WTC11 (cell line): ENCODE results near the gene COG8. TPM values are rescaled to one million over a fixed set of nuclear protein-coding genes. Genes with fewer than 3 reads are reported as not detected.

ENCODE experiments used
- ATF2 ChIP-seq: sonication (generic); formaldehyde crosslinking; IDR thresholded peaks from 2 replicates; pipeline ENCODE4 v1.8.1; 2022; ENCODE audit warnings: low read depth, missing genetic modification reagents, borderline replicate concordance
- ESRRA ChIP-seq: sonication (generic); formaldehyde crosslinking; IDR thresholded peaks from 2 replicates; pipeline ENCODE4 v1.8.1; 2022; ENCODE audit warnings: mild to moderate bottlenecking, missing genetic modification reagents, borderline replicate concordance
- KAT7 ChIP-seq: sonication (generic); formaldehyde crosslinking; IDR thresholded peaks from 2 replicates; pipeline ENCODE4 v1.8.1; 2023; ENCODE audit warnings: missing genetic modification reagents, mild to moderate bottlenecking, borderline replicate concordance
- MYBL2 ChIP-seq: sonication (generic); formaldehyde crosslinking; IDR thresholded peaks from 2 replicates; pipeline ENCODE4 v1.8.1; 2023; ENCODE audit warnings: mild to moderate bottlenecking, moderate library complexity, missing genetic modification reagents
- NFATC4 ChIP-seq: fragments of 250-450 bp; sonication (Bioruptor Pico); IDR thresholded peaks from 2 replicates; pipeline ENCODE4 v1.9.0; 2021; ENCODE audit warnings: mild to moderate bottlenecking
- RELA ChIP-seq: sonication (generic); formaldehyde crosslinking; IDR thresholded peaks from 2 replicates; pipeline ENCODE4 v1.8.1; 2022; ENCODE audit warnings: missing genetic modification reagents, mild to moderate bottlenecking, borderline replicate concordance
- SOX15 ChIP-seq: fragments of 250-450 bp; sonication (Bioruptor Pico); IDR thresholded peaks from 2 replicates; pipeline ENCODE4 v1.9.0; 2021; ENCODE audit warnings: mild to moderate bottlenecking
- TCF7 ChIP-seq: sonication (generic); formaldehyde crosslinking; IDR thresholded peaks from 2 replicates; pipeline ENCODE4 v1.8.0; 2022; ENCODE audit warnings: mild to moderate bottlenecking, low read depth, missing genetic modification reagents, moderate library complexity
- ZNF317 ChIP-seq: sonication (generic); formaldehyde crosslinking; IDR thresholded peaks from 2 replicates; pipeline ENCODE4 v1.8.1; 2023; ENCODE audit warnings: low read depth, mild to moderate bottlenecking, moderate library complexity, missing genetic modification reagents, borderline replicate concordance
- ZNF416 ChIP-seq: fragments of 250-450 bp; sonication (Bioruptor Pico); IDR thresholded peaks from 2 replicates; pipeline ENCODE4 v1.9.0; 2021; ENCODE audit warnings: mild to moderate bottlenecking, inconsistent platforms
- ZNF532 ChIP-seq: fragments of 250-450 bp; sonication (Bioruptor Pico); IDR thresholded peaks from 2 replicates; pipeline ENCODE4 v1.9.0; 2021; ENCODE audit warnings: mild to moderate bottlenecking, borderline replicate concordance
- total RNA-seq: library from RNA; stranded (reverse); gene quantifications from 3 replicates; pipeline ENCODE4 v1.2.3, GENCODE V29; 2021
- TF ChIP-seq, protein P1 (sequence below): sonication (generic); formaldehyde crosslinking; IDR thresholded peaks from 2 replicates; pipeline ENCODE4 v1.8.1; 2022; ENCODE audit warnings: mild to moderate bottlenecking, moderate library complexity, missing genetic modification reagents
- TF ChIP-seq, protein P2 (sequence below): fragments of 250-450 bp; sonication (Bioruptor Pico); IDR thresholded peaks from 2 replicates; pipeline ENCODE4 v2.1.2; 2022; ENCODE audit warnings: mild to moderate bottlenecking, moderate library complexity
- TF ChIP-seq, protein P3 (sequence below): sonication (generic); formaldehyde crosslinking; IDR thresholded peaks from 2 replicates; pipeline ENCODE4 v1.8.1; 2023; ENCODE audit warnings: mild to moderate bottlenecking, missing genetic modification reagents
- TF ChIP-seq, protein P4 (sequence below): sonication (generic); formaldehyde crosslinking; conservative IDR thresholded peaks from 2 replicates; pipeline ENCODE4 v1.8.1; 2023; ENCODE audit warnings: mild to moderate bottlenecking, low read depth, missing genetic modification reagents, moderate library complexity
- TF ChIP-seq, protein P5 (sequence below): sonication (generic); formaldehyde crosslinking; conservative IDR thresholded peaks from 2 replicates; pipeline ENCODE4 v1.8.1; 2022; ENCODE audit warnings: mild to moderate bottlenecking, missing genetic modification reagents
- TF ChIP-seq, protein P6 (sequence below): sonication (generic); formaldehyde crosslinking; IDR thresholded peaks from 2 replicates; pipeline ENCODE4 v1.8.0; 2022; ENCODE audit warnings: missing genetic modification reagents

Gene COG8
- total RNA-seq, 1 experiment from 2014 or later, result 56.5 TPM

GRCh38 chr16:69310653-69311532 lies 28.5 kb downstream of the COG8 start, which contains the start of gene VPS4A (continued):
- TF ChIP-seq ZNF532 (CRISPR knock-in tag) (no peak), ATF2 (CRISPR knock-in tag) (no peak), MYBL2 (CRISPR knock-in tag) (no peak), SOX15 (CRISPR knock-in tag) (no peak), KAT7 (CRISPR knock-in tag) (peak; percentile 92; the same call in 1 of the 2 replicates), RELA (no peak; the same call in 1 of the 2 replicates), ESRRA (CRISPR knock-in tag) (peak; percentile 36; the same call in 1 of the 2 replicates), ZNF416 (CRISPR knock-in tag) (peak; percentile 33; the same call in 1 of the 2 replicates), NFATC4 (CRISPR knock-in tag) (no peak), TCF7 (CRISPR knock-in tag) (no peak), ZNF317 (CRISPR knock-in tag) (no peak)
- TF ChIP-seq, protein P1, sequence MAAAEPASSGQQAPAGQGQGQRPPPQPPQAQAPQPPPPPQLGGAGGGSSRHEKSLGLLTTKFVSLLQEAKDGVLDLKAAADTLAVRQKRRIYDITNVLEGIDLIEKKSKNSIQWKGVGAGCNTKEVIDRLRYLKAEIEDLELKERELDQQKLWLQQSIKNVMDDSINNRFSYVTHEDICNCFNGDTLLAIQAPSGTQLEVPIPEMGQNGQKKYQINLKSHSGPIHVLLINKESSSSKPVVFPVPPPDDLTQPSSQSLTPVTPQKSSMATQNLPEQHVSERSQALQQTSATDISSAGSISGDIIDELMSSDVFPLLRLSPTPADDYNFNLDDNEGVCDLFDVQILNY (CRISPR knock-in tag), result peak; percentile 85; the same call in 1 of the 2 replicates
- TF ChIP-seq, protein P2, sequence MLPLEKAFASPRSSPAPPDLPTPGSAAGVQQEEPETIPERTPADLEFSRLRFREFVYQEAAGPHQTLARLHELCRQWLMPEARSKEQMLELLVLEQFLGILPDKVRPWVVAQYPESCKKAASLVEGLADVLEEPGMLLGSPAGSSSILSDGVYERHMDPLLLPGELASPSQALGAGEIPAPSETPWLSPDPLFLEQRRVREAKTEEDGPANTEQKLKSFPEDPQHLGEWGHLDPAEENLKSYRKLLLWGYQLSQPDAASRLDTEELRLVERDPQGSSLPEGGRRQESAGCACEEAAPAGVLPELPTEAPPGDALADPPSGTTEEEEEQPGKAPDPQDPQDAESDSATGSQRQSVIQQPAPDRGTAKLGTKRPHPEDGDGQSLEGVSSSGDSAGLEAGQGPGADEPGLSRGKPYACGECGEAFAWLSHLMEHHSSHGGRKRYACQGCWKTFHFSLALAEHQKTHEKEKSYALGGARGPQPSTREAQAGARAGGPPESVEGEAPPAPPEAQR (CRISPR knock-in tag), result no peak
- TF ChIP-seq, protein P3, sequence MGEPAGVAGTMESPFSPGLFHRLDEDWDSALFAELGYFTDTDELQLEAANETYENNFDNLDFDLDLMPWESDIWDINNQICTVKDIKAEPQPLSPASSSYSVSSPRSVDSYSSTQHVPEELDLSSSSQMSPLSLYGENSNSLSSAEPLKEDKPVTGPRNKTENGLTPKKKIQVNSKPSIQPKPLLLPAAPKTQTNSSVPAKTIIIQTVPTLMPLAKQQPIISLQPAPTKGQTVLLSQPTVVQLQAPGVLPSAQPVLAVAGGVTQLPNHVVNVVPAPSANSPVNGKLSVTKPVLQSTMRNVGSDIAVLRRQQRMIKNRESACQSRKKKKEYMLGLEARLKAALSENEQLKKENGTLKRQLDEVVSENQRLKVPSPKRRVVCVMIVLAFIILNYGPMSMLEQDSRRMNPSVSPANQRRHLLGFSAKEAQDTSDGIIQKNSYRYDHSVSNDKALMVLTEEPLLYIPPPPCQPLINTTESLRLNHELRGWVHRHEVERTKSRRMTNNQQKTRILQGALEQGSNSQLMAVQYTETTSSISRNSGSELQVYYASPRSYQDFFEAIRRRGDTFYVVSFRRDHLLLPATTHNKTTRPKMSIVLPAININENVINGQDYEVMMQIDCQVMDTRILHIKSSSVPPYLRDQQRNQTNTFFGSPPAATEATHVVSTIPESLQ (CRISPR knock-in tag), result no peak
- TF ChIP-seq, protein P4, sequence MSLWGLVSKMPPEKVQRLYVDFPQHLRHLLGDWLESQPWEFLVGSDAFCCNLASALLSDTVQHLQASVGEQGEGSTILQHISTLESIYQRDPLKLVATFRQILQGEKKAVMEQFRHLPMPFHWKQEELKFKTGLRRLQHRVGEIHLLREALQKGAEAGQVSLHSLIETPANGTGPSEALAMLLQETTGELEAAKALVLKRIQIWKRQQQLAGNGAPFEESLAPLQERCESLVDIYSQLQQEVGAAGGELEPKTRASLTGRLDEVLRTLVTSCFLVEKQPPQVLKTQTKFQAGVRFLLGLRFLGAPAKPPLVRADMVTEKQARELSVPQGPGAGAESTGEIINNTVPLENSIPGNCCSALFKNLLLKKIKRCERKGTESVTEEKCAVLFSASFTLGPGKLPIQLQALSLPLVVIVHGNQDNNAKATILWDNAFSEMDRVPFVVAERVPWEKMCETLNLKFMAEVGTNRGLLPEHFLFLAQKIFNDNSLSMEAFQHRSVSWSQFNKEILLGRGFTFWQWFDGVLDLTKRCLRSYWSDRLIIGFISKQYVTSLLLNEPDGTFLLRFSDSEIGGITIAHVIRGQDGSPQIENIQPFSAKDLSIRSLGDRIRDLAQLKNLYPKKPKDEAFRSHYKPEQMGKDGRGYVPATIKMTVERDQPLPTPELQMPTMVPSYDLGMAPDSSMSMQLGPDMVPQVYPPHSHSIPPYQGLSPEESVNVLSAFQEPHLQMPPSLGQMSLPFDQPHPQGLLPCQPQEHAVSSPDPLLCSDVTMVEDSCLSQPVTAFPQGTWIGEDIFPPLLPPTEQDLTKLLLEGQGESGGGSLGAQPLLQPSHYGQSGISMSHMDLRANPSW, result no peak
- TF ChIP-seq, protein P5, sequence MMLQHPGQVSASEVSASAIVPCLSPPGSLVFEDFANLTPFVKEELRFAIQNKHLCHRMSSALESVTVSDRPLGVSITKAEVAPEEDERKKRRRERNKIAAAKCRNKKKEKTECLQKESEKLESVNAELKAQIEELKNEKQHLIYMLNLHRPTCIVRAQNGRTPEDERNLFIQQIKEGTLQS (CRISPR knock-in tag), result no peak
- TF ChIP-seq, protein P6, sequence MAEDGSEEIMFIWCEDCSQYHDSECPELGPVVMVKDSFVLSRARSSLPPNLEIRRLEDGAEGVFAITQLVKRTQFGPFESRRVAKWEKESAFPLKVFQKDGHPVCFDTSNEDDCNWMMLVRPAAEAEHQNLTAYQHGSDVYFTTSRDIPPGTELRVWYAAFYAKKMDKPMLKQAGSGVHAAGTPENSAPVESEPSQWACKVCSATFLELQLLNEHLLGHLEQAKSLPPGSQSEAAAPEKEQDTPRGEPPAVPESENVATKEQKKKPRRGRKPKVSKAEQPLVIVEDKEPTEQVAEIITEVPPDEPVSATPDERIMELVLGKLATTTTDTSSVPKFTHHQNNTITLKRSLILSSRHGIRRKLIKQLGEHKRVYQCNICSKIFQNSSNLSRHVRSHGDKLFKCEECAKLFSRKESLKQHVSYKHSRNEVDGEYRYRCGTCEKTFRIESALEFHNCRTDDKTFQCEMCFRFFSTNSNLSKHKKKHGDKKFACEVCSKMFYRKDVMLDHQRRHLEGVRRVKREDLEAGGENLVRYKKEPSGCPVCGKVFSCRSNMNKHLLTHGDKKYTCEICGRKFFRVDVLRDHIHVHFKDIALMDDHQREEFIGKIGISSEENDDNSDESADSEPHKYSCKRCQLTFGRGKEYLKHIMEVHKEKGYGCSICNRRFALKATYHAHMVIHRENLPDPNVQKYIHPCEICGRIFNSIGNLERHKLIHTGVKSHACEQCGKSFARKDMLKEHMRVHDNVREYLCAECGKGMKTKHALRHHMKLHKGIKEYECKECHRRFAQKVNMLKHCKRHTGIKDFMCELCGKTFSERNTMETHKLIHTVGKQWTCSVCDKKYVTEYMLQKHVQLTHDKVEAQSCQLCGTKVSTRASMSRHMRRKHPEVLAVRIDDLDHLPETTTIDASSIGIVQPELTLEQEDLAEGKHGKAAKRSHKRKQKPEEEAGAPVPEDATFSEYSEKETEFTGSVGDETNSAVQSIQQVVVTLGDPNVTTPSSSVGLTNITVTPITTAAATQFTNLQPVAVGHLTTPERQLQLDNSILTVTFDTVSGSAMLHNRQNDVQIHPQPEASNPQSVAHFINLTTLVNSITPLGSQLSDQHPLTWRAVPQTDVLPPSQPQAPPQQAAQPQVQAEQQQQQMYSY (CRISPR knock-in tag), result no peak
